T-helper 1 cell treated with Interleukin-12 subunit alpha and Interleukin-12 subunit beta and Interleukin-4 antibody, amounts not matched to agents 30 ng/mL and 1 ng/mL, for 36 hours (primary cell): ENCODE measurements around the gene CD8B2. TPM values are rescaled to one million over a fixed set of nuclear protein-coding genes. Genes with fewer than 3 reads are reported as not detected.
"Not testable (repeated sequence)": the region's sequence is repeated elsewhere in the genome, so short reads cannot be mapped to it uniquely, and the experiment has no call there.

Experiments used
- intact Hi-C: fragments of 100-400 bp; cut with micrococcal nuclease; formaldehyde crosslinking; loops from one replicate; pipeline ENCODE4 v1.15.1; 2024
- total RNA-seq: library from RNA; stranded (reverse); gene quantifications from 2 replicates; pipeline ENCODE4 v1.2.3, GENCODE V29; 2022

Gene CD8B2
- total RNA-seq, 1 donor from 2014 or later = 0.15 TPM

DNA sequence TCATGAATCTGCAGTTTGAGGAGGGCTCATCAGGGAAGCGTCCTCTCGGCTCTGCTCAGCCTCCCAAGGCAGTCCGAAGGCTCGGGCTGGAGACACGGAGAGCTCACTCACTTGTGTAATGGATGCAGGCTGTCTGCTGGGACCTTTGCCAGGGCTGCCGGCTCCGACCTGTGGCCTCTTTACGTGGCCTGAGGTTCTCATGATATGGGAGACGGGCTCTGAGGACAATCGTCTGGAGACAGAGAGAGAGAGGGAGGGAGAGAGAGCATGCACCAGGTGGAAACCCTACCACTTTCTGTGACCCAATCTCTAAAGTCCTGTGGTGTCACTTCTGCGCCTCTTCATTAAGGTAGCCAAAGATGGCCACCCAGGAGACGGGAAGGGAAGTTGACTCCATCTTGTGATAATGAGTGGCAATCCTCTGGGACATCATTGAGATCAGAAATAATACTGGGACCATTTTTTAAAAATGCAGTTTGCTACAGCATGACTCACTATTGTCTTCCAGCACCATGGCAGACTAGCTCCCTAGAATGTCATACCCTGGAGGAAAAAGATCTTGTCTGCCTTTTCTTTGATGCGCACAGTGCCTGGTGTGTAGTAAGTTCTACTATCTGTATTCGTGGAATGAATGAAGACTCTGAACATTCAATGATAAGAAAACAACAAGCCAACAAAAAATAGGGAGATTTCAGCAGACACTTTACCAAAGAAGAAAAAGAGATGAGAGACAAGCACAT, 60.2 kb downstream of the CD8B2 start:
- intact Hi-C loops = no loop called here

DNA sequence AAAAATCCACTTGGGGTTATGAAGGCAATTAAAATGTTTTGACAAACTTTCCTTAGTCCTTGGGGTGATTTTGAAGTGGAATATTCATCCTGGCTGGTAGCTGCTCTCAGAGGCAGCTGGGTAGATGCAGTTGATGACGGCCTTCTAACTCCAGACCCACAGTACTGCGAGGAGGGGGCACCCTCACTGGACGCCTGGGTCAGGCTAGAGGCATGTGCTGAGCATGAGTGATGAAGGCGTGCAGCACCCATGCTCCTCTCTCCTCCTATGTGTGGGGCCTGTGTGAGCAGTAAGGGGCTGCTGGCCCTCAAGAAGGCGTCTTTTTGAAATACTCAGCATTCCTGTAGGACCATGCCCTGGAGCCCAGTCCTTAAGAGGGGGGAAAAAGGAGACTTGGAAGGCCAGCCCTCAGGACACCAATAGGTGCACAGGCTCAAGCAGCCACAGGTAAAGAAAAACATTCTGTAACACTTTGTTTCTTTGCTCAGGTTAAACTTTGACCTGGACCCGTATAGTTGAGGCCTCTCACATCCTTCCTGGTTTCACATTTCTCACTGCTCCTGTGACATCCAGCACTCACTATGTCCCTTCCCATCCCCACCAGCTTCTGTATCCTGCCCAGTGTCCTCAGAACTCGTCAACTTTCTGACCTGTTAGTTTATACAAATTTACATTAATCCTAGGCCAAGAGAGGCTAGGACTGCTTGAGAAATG, 64.4 kb downstream of the CD8B2 start:
- intact Hi-C loops = no loop called here

DNA sequence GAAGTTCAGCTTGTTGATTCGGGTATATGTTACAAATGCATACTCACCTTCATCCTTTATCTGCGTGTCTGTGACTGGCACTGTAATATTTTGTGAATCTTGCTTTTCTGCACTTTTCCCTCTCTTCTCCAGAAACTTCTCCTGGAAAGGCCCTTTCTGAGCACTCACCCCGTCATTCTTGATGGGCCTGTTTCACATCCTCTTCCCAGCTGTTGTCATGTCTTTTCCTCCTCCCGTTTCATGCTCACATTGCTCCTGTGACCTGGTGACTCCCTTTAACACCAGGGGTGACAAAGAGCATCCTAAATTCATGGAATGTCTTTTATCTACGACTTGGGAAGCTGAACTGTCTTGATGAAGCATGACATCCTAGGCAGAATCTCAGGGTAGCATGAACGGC, 65.8 kb downstream of the CD8B2 start:
- intact Hi-C loops = no loop called here

DNA sequence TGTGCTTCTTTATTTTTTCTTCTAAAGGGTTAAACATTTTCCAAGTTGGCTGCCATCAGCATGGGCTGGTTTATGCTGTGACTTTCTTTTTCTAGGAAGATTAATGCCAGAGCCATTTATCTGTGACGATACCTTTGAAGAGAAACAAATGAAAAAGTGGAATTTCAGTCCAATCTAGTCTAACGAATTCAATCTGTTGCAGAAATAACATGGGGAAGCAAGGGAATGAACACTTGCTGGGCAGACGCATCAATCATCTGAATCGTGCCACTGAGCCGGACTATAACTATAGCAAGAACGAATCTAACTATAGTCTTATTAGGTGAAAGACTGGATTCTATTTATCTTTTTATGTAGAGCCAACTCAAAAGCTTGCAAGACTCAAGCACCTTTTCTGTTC, 66.2 kb downstream of the CD8B2 start:
- intact Hi-C loops = no loop called here

DNA sequence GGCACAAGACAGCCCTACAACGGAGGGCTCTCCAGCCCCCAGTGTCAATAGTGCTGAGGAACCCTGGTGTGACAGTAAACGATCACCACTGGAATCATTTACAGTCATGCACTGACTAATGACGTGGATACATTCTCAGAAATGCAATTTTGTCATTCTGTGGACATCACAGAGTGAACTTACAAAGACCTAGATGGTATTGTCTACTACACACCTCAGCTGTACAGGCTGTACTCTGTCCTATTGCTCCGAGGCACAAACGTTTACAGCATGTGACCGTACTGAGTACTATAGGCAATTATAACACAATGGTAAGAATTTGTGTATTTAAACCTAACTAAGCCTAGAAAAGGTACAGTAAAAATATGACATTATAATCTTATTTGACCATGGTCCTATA, 67.2 kb downstream of the CD8B2 start:
- intact Hi-C loops = no loop called here

DNA sequence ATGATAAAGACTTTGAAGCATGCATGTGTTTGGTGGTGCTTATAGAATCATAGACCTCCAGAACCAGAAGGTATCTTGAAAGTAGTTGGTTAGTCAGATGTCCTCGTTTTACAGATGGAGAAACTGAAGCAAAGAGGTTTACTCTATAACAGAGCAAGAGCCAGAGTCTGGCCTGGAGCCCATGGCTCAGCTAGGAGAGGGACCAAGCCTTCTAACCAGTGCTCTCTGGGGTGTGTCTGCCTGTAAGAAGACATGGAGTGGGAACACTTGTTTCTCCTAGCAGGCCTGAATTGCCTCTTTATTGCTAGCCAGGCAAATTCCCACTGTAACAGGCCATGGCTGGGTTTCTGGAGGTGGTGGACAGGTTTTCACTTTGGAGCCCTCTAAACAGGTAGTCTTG, 67.9 kb downstream of the CD8B2 start:
- intact Hi-C loops = no loop called here

DNA sequence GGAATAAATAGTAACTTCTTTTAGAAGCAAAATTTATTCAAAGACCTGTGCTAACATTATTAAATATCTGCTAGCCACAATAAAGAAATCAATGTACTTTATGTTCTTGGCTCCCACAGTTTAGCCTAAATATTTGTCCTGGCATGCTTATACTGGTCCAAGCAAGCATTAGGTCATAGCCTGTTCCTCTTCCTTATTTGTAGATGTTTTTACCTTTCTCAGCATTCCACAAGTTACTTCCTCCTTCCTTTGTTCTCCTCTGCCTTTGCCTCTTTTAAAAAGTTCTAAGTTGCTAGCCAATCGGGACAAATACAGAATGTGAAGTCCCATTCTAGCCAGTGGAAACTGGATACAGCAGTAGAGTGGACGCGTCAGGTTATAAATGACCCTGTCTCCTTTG, 72.6 kb downstream of the CD8B2 start:
- intact Hi-C loops = not testable (repeated sequence)

DNA sequence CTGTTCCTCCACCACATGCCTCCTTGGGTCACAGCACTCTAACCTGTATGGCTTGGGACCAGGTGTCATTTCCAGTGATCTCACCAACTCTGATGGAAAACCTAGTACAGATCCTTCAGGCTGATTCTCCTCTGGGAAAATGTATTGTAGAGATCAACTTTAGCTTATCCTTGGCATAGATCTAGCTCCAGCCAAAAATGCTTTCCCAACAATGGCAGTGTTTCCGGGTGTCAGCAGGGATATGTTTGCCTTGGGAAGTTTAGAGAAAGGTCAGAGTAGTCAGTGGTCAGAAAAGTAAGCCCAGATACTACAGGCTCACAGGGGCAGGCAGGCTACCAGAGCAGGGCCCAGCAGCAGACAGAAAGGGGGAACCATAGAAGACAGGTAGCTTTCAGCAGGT, 73.6 kb downstream of the CD8B2 start:
- intact Hi-C loops = no loop called here

DNA sequence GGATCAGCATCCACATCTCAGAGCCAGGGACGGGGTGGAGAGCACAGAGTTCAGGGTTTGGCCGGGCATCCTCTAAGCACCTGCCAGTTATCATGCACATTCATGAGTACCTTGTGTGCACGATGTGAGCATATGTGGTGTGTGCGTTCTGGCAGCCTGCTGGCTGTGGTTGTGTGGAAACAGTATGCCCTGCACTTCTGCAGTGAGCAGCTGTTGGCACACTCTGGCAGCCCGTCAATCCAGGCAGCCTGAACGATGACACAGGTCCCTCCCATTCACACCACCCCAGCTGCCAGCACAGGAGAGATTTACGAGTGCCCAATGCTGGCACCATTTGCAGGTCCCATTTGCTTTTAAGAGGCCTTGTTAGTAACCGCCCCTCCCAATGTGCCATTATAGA, 74.2 kb downstream of the CD8B2 start:
- intact Hi-C loops = no loop called here

DNA sequence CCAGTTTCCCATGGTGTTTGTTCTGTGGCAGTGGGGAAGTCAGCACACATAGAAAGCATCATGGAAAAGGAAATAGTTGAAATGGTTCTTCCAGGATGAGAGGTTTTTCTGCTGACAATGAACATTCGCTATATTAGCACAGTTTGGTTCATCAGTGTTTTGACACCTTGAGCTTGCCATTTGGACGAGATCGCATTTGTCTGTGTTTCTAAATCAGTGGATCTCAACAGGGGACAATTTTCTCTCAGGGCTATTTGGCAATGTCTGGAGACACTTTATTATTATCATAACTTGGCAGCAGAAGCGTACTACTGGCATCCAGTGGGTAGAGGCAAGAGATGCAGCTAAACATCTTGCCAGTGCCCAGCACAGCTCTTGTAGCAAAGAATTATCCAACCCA, 74.6 kb downstream of the CD8B2 start:
- intact Hi-C loops = no loop called here

DNA sequence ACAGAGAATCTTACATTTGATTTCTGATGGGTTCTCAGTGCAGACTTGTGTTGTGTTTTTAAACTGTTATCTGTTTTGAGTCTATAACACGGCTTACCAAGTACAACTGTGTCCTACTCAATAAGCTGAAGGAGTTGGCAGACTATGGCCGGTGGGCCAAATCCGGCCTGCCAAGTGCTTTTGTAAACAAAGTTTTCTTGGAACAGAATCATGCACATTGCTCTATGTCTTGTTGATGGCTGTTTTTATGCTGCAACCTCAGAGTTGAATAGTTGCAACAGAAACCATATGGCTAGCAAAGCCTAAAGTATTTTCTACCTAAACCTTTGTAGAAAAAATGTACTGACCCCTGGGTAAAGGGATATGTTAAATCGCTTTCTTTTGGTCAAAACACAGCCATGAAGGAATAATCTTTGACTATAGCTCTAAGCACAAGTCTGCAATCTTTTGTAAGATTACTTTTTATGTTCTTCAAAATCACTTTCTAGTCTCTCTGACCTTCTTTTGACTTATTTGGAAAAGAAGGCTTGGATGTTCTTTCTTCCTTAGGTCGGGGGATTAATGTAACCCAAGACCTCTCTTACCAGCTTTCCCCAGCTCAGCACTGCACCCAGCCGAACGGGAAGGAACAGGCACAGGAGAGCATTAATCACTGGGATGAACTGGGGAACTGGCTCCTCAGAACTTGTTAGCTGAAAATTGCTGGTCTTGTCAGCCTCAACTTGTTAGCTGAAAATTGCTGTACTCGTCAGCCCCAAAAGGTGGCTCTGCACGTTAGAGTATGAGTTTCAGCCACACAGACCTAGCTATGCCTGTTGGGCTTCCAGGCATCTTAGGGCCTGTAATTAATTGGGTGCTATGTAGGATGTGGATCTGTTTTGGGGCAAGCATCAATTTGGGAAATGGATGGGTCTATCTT, 75.4 kb downstream of the CD8B2 start:
- intact Hi-C loops = no loop called here

DNA sequence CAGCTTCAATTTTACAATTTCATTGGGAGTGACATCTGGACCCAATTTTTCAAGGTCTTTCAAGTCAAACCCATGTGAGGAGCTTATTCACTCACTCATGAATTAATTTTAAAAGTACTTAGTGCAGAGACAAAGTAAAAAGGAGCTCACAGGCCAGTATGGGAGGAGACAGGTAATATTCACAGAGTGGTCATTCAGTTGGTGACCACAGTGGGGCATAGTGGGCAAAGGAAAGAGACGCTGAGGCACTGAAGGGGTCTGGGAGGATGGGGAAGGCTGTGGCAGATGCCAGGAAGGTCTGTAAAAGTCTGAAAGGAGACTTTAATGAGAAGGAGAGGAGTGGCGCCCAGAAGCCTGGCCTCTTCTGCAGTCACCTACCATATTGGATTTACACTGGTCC, 76.0 kb downstream of the CD8B2 start:
- intact Hi-C loops = no loop called here

DNA sequence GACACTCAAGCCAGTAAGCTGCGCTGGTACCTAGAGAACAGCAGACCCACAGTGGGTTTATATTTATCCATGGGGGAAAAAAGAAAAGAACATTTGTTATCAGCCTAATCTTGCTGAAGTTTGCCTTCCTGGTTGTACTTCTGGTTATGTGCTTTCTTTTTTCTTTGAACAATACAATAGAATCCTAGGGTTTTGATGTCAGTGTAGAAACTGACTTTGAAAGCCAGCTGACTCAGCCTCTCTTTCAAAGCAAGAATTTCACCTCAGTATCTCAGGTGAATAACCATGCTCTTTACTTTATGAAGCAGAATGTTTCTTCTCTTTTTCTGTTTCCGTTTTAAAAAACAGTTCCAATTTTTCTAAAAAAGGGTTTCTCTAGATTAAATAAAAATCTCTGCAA, 78.4 kb downstream of the CD8B2 start:
- intact Hi-C loops = no loop called here

DNA sequence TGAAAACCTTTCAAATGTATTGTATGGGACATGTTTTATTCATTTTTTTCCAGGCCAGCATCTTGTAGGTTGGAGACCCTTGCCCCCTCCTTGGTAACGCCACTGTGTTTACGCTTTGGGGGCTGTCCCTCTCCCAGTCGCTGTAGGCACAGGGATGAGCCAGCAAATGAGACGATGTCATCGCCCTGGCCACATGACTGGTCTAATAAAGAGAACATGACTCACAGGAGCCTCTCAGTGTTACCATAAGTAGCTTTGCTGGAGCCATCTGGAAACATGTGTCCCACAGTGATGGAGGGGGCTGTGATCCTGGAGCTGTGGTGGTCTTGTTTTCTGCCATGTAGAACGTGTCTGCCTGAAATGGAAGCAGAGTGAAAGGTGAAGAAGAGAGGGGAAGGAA, 78.9 kb downstream of the CD8B2 start:
- intact Hi-C loops = no loop called here

DNA sequence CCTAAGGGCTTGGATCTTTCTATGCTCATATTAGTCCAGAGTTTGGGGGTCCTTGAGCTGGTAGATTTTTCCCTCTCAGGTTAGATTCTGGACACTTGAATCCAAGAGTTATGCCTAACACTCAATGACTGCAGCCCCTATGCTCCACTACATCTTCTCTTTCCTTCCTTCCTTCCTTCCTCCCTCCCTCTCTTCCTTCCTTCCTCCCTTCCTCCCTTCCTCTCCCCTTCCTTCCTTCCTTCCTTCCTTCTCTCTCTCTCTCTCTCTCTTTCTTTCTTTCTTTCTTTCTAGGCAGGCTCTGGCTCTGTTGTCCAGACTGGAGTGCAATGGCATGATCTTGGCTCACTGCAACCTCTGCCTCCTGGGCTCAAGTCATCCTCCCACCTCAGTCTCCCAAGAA, 79.3 kb downstream of the CD8B2 start:
- intact Hi-C loops = not testable (repeated sequence)

DNA sequence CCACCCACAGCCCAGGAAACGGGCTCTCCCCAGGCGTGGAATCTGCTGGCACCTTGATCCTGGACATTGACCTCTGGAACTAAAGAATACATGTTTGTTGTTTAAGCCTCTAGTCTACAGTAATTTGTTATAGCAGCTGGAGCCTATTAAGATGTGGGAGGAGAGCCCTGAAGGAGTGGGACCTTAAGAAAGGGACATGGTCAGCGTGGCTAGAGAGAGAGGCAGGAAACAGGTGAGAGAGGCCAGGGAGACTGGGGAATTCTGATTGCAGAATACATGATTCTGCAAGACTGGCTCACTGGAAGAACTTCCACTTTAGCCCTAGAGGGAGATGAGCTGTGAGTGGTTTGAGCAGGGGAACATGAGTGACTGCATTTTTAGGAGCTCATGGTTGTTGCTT, 83.2 kb downstream of the CD8B2 start:
- intact Hi-C loops = no loop called here

Other genes starting within 250 kb of the CD8B2 start
- gene RGPD3, start 19.0 kb upstream of the CD8B2 start, total RNA-seq = 0.32 and 0.37 TPM in 2 replicates